GM18519 (cell line): ENCODE data around the gene LRRC23.
"Not testable (repeated sequence)": the region's sequence is repeated elsewhere in the genome, so short reads cannot be mapped to it uniquely, and the experiment has no call there.

Experiments
- ATAC-seq: cut with Tn5 transposase; IDR thresholded peaks from one replicate; pipeline ENCODE4 v1.9.1; 2021; ENCODE audit warnings: mild to moderate bottlenecking, moderate library complexity; ENCODE audit not compliant: unreplicated experiment, low FRiP score

The LRRC23 gene

GRCh38 chr12:6899837-6900519 is 4.6 kb upstream of the LRRC23 start:
- no peak for ATAC-seq

- ATAC-seq, result no peak
These were observed 2.2 kb upstream of the LRRC23 start for GRCh38 chr12:6902448-6902847.

- ATAC-seq, result no peak
These were observed 900 bp upstream of the LRRC23 start for GRCh38 chr12:6903722-6904121.

GRCh38 chr12:6905414-6906040 is 905 bp downstream of the LRRC23 start:
- no peak for ATAC-seq

GRCh38 chr12:6908141-6908540 is 3.5 kb downstream of the LRRC23 start:
- not testable (repeated sequence) for ATAC-seq

GRCh38 chr12:6909421-6910145 is 5.0 kb downstream of the LRRC23 start:
- ATAC-seq, result no peak

GRCh38 chr12:6912164-6912935 is 7.7 kb downstream of the LRRC23 start:
- ATAC-seq, result no peak

DNA sequence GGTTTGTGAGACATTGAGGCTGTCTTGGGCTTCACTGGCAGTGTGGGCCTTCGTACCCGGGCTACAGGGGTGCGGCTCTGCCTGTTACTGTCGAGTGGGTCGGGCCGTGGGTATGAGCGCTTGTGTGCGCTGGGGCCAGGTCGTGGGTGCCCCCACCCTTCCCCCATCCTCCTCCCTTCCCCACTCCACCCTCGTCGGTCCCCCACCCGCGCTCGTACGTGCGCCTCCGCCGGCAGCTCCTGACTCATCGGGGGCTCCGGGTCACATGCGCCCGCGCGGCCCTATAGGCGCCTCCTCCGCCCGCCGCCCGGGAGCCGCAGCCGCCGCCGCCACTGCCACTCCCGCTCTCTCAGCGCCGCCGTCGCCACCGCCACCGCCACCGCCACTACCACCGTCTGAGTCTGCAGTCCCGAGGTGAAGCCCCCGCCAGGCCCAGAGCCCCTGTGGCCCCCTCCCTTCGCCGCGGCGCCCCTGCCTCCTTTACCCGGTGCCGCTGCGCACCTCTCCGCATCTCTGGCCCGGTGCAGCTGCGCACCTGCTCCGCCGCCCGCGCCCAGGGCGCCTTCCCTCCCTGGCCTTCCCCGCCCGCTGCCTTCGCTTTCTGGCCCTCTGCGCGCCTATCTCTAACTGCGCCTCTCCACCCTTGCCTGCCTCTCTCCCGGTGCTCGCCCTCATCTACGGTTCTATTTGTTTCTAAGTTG is 9.8 kb downstream of the LRRC23 start, which contains the start of gene ENO2:
Gene ENO2 (plus strand): TSS at position 335 of the 701 bp plus-strand sequence. CDS start 1,253 bp downstream, outside the sequence.
- no peak for ATAC-seq

DNA sequence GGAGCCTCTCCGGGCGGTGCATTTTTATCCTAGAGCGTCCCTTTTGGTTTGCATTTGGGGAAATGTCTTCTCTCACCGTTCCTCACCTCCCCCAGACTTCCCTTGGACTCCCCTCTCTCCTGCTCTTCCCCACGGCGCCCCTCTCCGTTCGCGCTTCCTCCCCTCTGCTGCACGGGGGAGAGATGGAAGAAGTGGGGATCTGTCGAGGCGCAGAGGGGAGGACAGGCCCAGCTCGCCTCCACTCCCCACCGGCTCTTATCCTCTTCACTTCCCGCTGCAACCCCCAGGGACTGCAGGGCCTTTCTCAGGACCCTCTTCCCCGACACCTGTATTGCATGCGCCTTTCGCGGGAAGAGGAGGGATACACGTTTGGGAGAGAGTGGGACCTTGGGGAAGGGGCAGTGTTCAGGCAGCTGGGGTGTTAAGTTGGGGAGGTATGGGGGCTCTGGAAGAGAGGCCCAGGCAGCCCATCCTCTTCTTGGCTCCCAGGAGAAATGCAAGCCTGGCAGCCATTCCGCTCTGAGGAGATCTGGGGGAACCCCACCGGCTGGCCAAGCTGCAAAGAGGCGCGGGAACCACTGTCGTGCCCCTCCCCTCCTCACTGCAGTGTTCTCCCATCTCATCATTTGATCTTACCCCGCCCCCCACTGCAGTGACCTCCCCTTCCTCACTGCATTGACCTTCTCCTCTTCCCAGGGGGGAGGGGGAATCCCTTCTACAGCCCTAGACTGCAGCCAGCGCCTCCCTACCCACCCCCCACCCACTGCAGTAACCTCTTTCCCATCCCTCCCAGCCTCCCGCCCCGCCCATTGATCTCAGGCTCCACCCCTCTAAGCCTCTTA is 10.5 kb downstream of the LRRC23 start:
- ATAC-seq, result no peak

DNA sequence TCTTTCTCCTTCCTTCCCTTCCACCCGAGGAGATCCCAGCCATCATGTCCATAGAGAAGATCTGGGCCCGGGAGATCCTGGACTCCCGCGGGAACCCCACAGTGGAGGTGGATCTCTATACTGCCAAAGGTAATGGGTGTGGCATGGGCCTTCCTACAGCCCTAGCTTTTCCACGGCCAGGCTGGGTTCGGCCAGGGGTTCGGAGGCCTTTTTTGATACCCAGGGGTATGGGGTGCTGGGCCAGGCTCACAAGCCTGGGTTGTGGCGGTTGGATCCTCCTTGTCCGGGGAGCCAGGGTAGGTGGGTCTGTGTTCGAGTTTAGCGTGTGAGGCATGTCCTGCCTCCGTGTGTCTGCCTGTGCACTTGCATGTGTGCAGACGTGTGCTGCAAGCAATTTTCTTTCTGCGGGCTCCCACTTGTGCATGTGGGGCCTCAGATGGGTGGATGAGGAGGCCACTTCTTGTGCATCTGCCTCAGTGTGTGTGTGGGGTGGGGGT is 11.2 kb downstream of the LRRC23 start:
- no peak for ATAC-seq

- ATAC-seq, result no peak
These were observed 12.0 kb downstream of the LRRC23 start for GRCh38 chr12:6916426-6917200.

- ATAC-seq, result no peak
These were observed 13.0 kb downstream of the LRRC23 start for GRCh38 chr12:6917491-6918231.

GRCh38 chr12:6919588-6919987 is 15.0 kb downstream of the LRRC23 start:
- ATAC-seq, result no peak

- ATAC-seq, result no peak
These were observed 16.9 kb downstream of the LRRC23 start for GRCh38 chr12:6921539-6921938.

DNA sequence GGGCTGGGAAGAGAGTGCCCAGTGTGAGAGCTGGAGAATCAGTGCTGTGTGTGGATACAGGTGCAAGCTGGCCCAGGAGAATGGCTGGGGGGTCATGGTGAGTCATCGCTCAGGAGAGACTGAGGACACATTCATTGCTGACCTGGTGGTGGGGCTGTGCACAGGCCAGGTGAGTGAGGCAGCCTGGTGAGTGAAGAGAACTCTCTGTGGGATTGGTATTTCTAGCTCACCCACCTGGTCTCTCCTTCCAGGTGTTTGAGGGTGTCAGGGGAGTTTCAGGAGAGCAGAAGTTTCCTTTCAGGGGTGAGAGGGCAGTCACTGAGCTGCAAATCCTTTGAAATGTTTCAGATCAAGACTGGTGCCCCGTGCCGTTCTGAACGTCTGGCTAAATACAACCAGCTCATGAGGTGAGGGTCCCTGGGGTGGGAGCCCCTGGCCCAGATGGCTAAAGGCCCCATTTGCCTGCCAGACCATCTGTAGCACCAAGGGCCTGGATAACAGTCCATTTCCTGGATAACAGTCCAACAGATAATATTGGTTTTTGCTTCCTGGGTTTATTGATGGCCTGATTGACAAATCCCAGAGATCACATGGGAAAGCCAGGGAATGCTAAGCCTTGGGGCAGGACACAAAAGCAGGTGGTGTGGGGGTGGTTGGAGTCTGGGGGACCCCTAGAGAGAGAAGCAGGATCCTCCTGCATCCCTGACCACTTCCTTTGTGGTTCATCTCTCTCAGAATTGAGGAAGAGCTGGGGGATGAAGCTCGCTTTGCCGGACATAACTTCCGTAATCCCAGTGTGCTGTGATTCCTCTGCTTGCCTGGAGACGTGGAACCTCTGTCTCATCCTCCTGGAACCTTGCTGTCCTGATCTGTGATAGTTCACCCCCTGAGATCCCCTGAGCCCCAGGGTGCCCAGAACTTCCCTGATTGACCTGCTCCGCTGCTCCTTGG is 17.6 kb downstream of the LRRC23 start:
- ATAC-seq, result no peak

DNA sequence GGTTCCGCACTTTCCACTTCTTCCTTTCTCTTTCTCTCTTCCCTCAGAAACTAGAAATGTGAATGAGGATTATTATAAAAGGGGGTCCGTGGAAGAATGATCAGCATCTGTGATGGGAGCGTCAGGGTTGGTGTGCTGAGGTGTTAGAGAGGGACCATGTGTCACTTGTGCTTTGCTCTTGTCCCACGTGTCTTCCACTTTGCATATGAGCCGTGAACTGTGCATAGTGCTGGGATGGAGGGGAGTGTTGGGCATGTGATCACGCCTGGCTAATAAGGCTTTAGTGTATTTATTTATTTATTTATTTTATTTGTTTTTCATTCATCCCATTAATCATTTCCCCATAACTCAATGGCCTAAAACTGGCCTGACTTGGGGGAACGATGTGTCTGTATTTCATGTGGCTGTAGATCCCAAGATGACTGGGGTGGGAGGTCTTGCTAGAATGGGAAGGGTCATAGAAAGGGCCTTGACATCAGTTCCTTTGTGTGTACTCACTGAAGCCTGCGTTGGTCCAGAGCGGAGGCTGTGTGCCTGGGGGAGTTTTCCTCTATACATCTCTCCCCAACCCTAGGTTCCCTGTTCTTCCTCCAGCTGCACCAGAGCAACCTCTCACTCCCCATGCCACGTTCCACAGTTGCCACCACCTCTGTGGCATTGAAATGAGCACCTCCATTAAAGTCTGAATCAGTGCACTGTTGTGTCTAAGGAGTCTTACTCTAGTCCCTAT is 18.5 kb downstream of the LRRC23 start:
- no peak for ATAC-seq
